Trophoblast cell (in vitro differentiated cells and primary cell): ENCODE measurements around the gene DNAAF6.
A peak's percentile ranks its signal among the peaks of the same experiment; 100 is the strongest.

ENCODE experiments used
- DNase-seq, 2 donors: peaks; one replicate each; pipeline ENCODE4 v3.0.0-alpha.2; 2016
- H2AFZ ChIP-seq: 2 replicates; pipeline ENCODE4 v1.6.1; 2013; ENCODE audit warnings: low read length, moderate library complexity, mild to moderate bottlenecking; ENCODE audit not compliant: insufficient read depth, poor library complexity
- H2AK5ac ChIP-seq: 2 replicates; pipeline ENCODE4 v1.6.1; 2013; ENCODE audit warnings: mild to moderate bottlenecking, low read length
- H2BK120ac ChIP-seq: 2 replicates; pipeline ENCODE4 v1.6.1; 2013; ENCODE audit warnings: low read length, mild to moderate bottlenecking, moderate library complexity; ENCODE audit not compliant: insufficient read depth, poor library complexity
- H2BK12ac ChIP-seq: 2 replicates; pipeline ENCODE4 v1.6.1; 2013; ENCODE audit warnings: mild to moderate bottlenecking, low read length, moderate library complexity
- H2BK5ac ChIP-seq: 2 replicates; pipeline ENCODE4 v1.6.1; 2013; ENCODE audit warnings: low read length, low read depth, moderate library complexity, mild to moderate bottlenecking; ENCODE audit not compliant: poor library complexity
- H3K14ac ChIP-seq: 2 replicates; pipeline ENCODE4 v1.6.1; 2013; ENCODE audit warnings: mild to moderate bottlenecking, low read length
- H3K18ac ChIP-seq: 2 replicates; pipeline ENCODE4 v1.6.1; 2013; ENCODE audit warnings: mild to moderate bottlenecking, low read length
- H3K23ac ChIP-seq: 2 replicates; pipeline ENCODE4 v1.6.1; 2013; ENCODE audit warnings: low read length
- H3K27ac ChIP-seq: 2 replicates; pipeline ENCODE4 v1.5.1; 2013; ENCODE audit warnings: low read depth, mild to moderate bottlenecking, inconsistent platforms, low read length, moderate library complexity
- H3K27me3 ChIP-seq: 2 replicates; pipeline ENCODE4 v1.6.1; 2013; ENCODE audit warnings: inconsistent platforms, mild to moderate bottlenecking, low read length, moderate library complexity; ENCODE audit not compliant: insufficient read depth
- H3K36me3 ChIP-seq, 2 experiments: 1 replicate in 1 of 2; 2 replicates in 1 of 2; pipeline ENCODE4 v1.6.1; 2013; ENCODE audit warnings: low read length in 2 of 2, mild to moderate bottlenecking in 2 of 2, moderate library complexity in 1 of 2; ENCODE audit not compliant: insufficient read depth in 2 of 2, control insufficient read depth in 1 of 2
- H3K4ac ChIP-seq: 2 replicates; pipeline ENCODE4 v1.6.1; 2013; ENCODE audit warnings: low read depth, mild to moderate bottlenecking, low read length, moderate library complexity
- H3K4me1 ChIP-seq, 2 experiments: 1 replicate in 1 of 2; 2 replicates in 1 of 2; pipeline ENCODE4 v1.6.1; 2013; ENCODE audit warnings: low read length in 2 of 2, mild to moderate bottlenecking in 2 of 2, moderate library complexity in 1 of 2; ENCODE audit not compliant: insufficient read depth in 2 of 2, control insufficient read depth in 1 of 2
- H3K4me2 ChIP-seq: 2 replicates; pipeline ENCODE4 v1.6.1; 2013; ENCODE audit warnings: inconsistent platforms, mild to moderate bottlenecking, low read length, moderate library complexity
- H3K4me3 ChIP-seq: 2 replicates; pipeline ENCODE4 v1.5.1; 2013; ENCODE audit warnings: mild to moderate bottlenecking, low read depth, low read length, inconsistent platforms
- H3K79me1 ChIP-seq: one replicate; pipeline ENCODE4 v1.6.1; 2013; ENCODE audit warnings: low read length
- H3K79me2 ChIP-seq: 2 replicates; pipeline ENCODE4 v1.6.1; 2013; ENCODE audit warnings: low read length, mild to moderate bottlenecking; ENCODE audit not compliant: control insufficient read depth, insufficient read depth, poor library complexity
- H3K9ac ChIP-seq: 2 replicates; pipeline ENCODE4 v1.6.1; 2013; ENCODE audit warnings: mild to moderate bottlenecking, low read length
- H3K9me3 ChIP-seq: 2 replicates; pipeline ENCODE4 v1.6.1; 2013; ENCODE audit warnings: low read depth, mild to moderate bottlenecking, control low read depth, inconsistent platforms, low read length; ENCODE audit not compliant: insufficient read depth
- H4K12ac ChIP-seq: 2 replicates; pipeline ENCODE4 v1.6.1; 2013; ENCODE audit warnings: low read depth, mild to moderate bottlenecking, low read length, moderate library complexity
- H4K8ac ChIP-seq: 2 replicates; pipeline ENCODE4 v1.6.1; 2013; ENCODE audit warnings: low read depth, mild to moderate bottlenecking, low read length, moderate library complexity
- H4K91ac ChIP-seq: one replicate; pipeline ENCODE4 v1.6.1; 2013; ENCODE audit warnings: low read depth, mild to moderate bottlenecking, low read length, moderate library complexity
- WGBS: extraction: QIAGEN DNeasy Blood & Tissue Kit; methylation state at CpG from one replicate; pipeline ENCODE4 v1.1.7; 2013; ENCODE audit warnings: missing lambda C conversion rate; ENCODE audit not compliant: insufficient read length, insufficient coverage; ENCODE audit errors: extremely low coverage; 5-methylcytosine and 5-hydroxymethylcytosine counted together

The DNAAF6 gene

GRCh38 chrX:107207943-107208342 is 1.5 kb downstream of the DNAAF6 start:
- Histone ChIP-seq H4K8ac (no peak overlapping the region), H2AK5ac (no peak overlapping the region), H2BK120ac (no peak overlapping the region), H3K4me2 (no peak overlapping the region), H3K36me3 (no peaks in the 10 kb centered on the region), H2BK12ac (no peak overlapping the region), H3K9ac (no peak overlapping the region), H3K18ac (no peak overlapping the region), H3K14ac (no peak overlapping the region), H2BK5ac (no peak overlapping the region), H3K27me3 (no peaks in the 10 kb centered on the region), H3K4me3 (no peak overlapping the region), H3K4me1 (no peaks in the 10 kb centered on the region), H4K91ac (no peak overlapping the region), H3K79me1 (no peaks in the 10 kb centered on the region), H3K9me3 (no peaks in the 10 kb centered on the region), H3K23ac (no peak overlapping the region), H3K27ac (no peak overlapping the region), H3K79me2 (no peaks in the 10 kb centered on the region), H3K4ac (no peak overlapping the region), H4K12ac (no peak overlapping the region), H2AFZ (no peak overlapping the region)
- no CpG with 5 or more reads among the region's 9 CpGs for WGBS
- DNase-seq, result no peak

- no peak overlapping the region for H2BK120ac ChIP-seq
- H3K9me3 ChIP-seq, result no peaks in the 10 kb centered on the region
- H3K27me3 ChIP-seq, result no peaks in the 10 kb centered on the region
- H3K4me3 ChIP-seq, result no peak overlapping the region
- H3K23ac ChIP-seq, result no peak overlapping the region
- no peak overlapping the region for H4K91ac ChIP-seq
- H3K4me1 ChIP-seq, result no peaks in the 10 kb centered on the region
- no peak overlapping the region for H4K12ac ChIP-seq
- no peak overlapping the region for H2AK5ac ChIP-seq
- no peaks in the 10 kb centered on the region for H3K79me1 ChIP-seq
- H2AFZ ChIP-seq, result no peak overlapping the region
- no peak overlapping the region for H3K14ac ChIP-seq
- H3K4me2 ChIP-seq, result no peak overlapping the region
- H2BK5ac ChIP-seq, result no peak overlapping the region
- H4K8ac ChIP-seq, result no peak overlapping the region
- H3K79me2 ChIP-seq, result no peaks in the 10 kb centered on the region
- no peak overlapping the region for H3K18ac ChIP-seq
- H3K9ac ChIP-seq, result no peak overlapping the region
- H3K4ac ChIP-seq, result no peak overlapping the region
- no peak overlapping the region for H3K27ac ChIP-seq
- H3K36me3 ChIP-seq, result no peaks in the 10 kb centered on the region
- H2BK12ac ChIP-seq, result no peak overlapping the region
- no peak for DNase-seq
- WGBS, result no CpG with 5 or more reads among the region's 1 CpG
These were observed 7.1 kb downstream of the DNAAF6 start for GRCh38 chrX:107213477-107213876.

GRCh38 chrX:107226757-107227156 is 20.3 kb downstream of the DNAAF6 start:
- H3K27me3 ChIP-seq, result no peaks in the 10 kb centered on the region
- H3K18ac ChIP-seq, result no peak overlapping the region
- H3K79me1 ChIP-seq, result no peaks in the 10 kb centered on the region
- no peak overlapping the region for H3K4ac ChIP-seq
- H4K12ac ChIP-seq, result no peak overlapping the region
- peak in 1 of 2 donors; percentile 43 for DNase-seq
- H3K36me3 ChIP-seq, result no peaks in the 10 kb centered on the region
- H3K9ac ChIP-seq, result no peak overlapping the region
- no peak overlapping the region for H4K91ac ChIP-seq
- no peaks in the 10 kb centered on the region for H3K79me2 ChIP-seq
- no peak overlapping the region for H3K27ac ChIP-seq
- H3K14ac ChIP-seq, result no peak overlapping the region
- H3K9me3 ChIP-seq, result no peaks in the 10 kb centered on the region
- no peak overlapping the region for H2BK120ac ChIP-seq
- no peak overlapping the region for H4K8ac ChIP-seq
- no peak overlapping the region for H2BK12ac ChIP-seq
- no peak overlapping the region for H3K4me2 ChIP-seq
- no peak overlapping the region for H2BK5ac ChIP-seq
- no peak overlapping the region for H2AFZ ChIP-seq
- no peak overlapping the region for H3K23ac ChIP-seq
- WGBS, result no CpG with 5 or more reads among the region's 1 CpG
- H3K4me1 ChIP-seq, result no peaks in the 10 kb centered on the region
- H3K4me3 ChIP-seq, result no peak overlapping the region
- H2AK5ac ChIP-seq, result no peak overlapping the region

GRCh38 chrX:107227780-107228485 is 21.5 kb downstream of the DNAAF6 start:
- Histone ChIP-seq H4K91ac (no peak overlapping the region), H3K27ac (no peak overlapping the region), H2BK12ac (no peak overlapping the region), H3K79me2 (no peaks in the 10 kb centered on the region), H2AFZ (no peak overlapping the region), H3K4ac (no peak overlapping the region), H4K8ac (no peak overlapping the region), H3K4me1 (no peaks in the 10 kb centered on the region), H3K9me3 (no peaks in the 10 kb centered on the region), H2BK5ac (no peak overlapping the region), H2BK120ac (no peak overlapping the region), H3K4me2 (no peak overlapping the region), H2AK5ac (no peak overlapping the region), H3K9ac (no peak overlapping the region), H3K36me3 (no peaks in the 10 kb centered on the region), H3K27me3 (no peaks in the 10 kb centered on the region), H3K23ac (no peak overlapping the region), H3K4me3 (no peak overlapping the region), H3K79me1 (no peaks in the 10 kb centered on the region), H3K18ac (no peak overlapping the region), H4K12ac (no peak overlapping the region), H3K14ac (no peak overlapping the region)
- no CpG with 5 or more reads among the region's 2 CpGs for WGBS
- DNase-seq, result peak in 1 of 2 donors; percentile 2
